T-cell (primary cell): ENCODE results near the gene ZNF765. TPM values are rescaled to one million over a fixed set of nuclear protein-coding genes. Genes with fewer than 3 reads are reported as not detected.
"Not testable (repeated sequence)": the region's sequence is repeated elsewhere in the genome, so short reads cannot be mapped to it uniquely, and the experiment has no call there.

Experiments
- ATAC-seq, 4 experiments: fragments of 200-7000 bp in 3 of 4; fragments of 150-1000 bp in 1 of 4; cut with Tn5 transposase; replicated peaks in 1 of 4; 1 replicate in 3 of 4; 2 replicates in 1 of 4; pipeline ENCODE4 v1.10.0; 2021; ENCODE audit warnings: moderate library complexity in 3 of 4, mild to moderate bottlenecking in 2 of 4, moderate number of reproducible peaks in 1 of 4
- CTCF ChIA-PET, 2 donors: fragments of 300-600 bp; sonication (Branson Sonifier 250); formaldehyde crosslinking; loops; one replicate each; lab custom pipeline; 2022; ENCODE audit warnings: antibody characterized with exemption in 2 of 2; lab: Charles Lee
- POLR2A ChIA-PET, 2 donors: fragments of 300-600 bp; sonication (Branson Sonifier 250); formaldehyde crosslinking; loops; one replicate each; lab custom pipeline; 2022; ENCODE audit warnings: antibody characterized with exemption in 2 of 2; lab: Charles Lee
- DNase-seq, 35 experiments: peaks; one replicate each; pipeline versions ENCODE4 v3.0.0 to v3.0.0-alpha.2; 2013 to 2023
- H3K27ac ChIP-seq: one replicate; pipeline ENCODE4 v1.5.1; 2013; ENCODE audit warnings: low read length
- H3K27me3 ChIP-seq, 2 experiments: replicated peaks in 1 of 2; 1 replicate in 1 of 2; 2 replicates in 1 of 2; pipeline versions ENCODE4 v1.6.1 to v1.7.0; 2013; ENCODE audit warnings: low read length in 1 of 2, mixed read lengths in 1 of 2; ENCODE audit not compliant: control insufficient read depth in 2 of 2, insufficient read depth in 2 of 2; ENCODE audit errors: extremely low read depth in 1 of 2
- H3K36me3 ChIP-seq, 2 donors: 1 replicate in 1 of 2; 2 replicates in 1 of 2; pipeline versions ENCODE4 v1.6.1 to v1.7.0; 2013; ENCODE audit warnings: low read length in 1 of 2; ENCODE audit not compliant: control insufficient read depth in 2 of 2, insufficient read depth in 1 of 2; ENCODE audit errors: extremely low read depth in 1 of 2
- H3K4me1 ChIP-seq, 2 experiments: 1 replicate in 1 of 2; 2 replicates in 1 of 2; pipeline versions ENCODE4 v1.6.1 to v1.7.0; 2013; ENCODE audit warnings: low read length in 2 of 2, mixed read lengths in 1 of 2; ENCODE audit not compliant: insufficient read depth in 2 of 2, control insufficient read depth in 1 of 2; ENCODE audit errors: extremely low read depth in 1 of 2
- H3K4me3 ChIP-seq, 2 donors: 1 replicate in 1 of 2; 2 replicates in 1 of 2; pipeline versions ENCODE4 v1.5.1 to v1.7.0; 2013; ENCODE audit warnings: mild to moderate bottlenecking in 2 of 2, low read length in 1 of 2, moderate library complexity in 1 of 2; ENCODE audit not compliant: control insufficient read depth in 1 of 2; ENCODE audit errors: extremely low read depth in 1 of 2
- H3K9me3 ChIP-seq: 2 replicates; pipeline ENCODE4 v1.7.0; 2013
- H3K27ac Mint-ChIP-seq, 2 donors: one replicate each; pipeline ENCODE4 v1.8.0; 2020 to 2021; ENCODE audit warnings: mild to moderate bottlenecking in 2 of 2, mixed read lengths in 2 of 2
- H3K27me3 Mint-ChIP-seq, 2 donors: one replicate each; pipeline ENCODE4 v1.8.0; 2021 to 2022; ENCODE audit warnings: mixed read lengths in 2 of 2
- H3K36me3 Mint-ChIP-seq: one replicate; pipeline ENCODE4 v1.8.0; 2021; ENCODE audit warnings: mixed read lengths
- H3K4me1 Mint-ChIP-seq, 3 donors: one replicate each; pipeline ENCODE4 v1.8.0; 2020 to 2022; ENCODE audit warnings: mixed read lengths in 3 of 3, mild to moderate bottlenecking in 1 of 3
- H3K4me3 Mint-ChIP-seq, 3 donors: one replicate each; pipeline ENCODE4 v1.8.0; 2020 to 2022; ENCODE audit warnings: mild to moderate bottlenecking in 3 of 3, mixed read lengths in 3 of 3, moderate library complexity in 3 of 3
- H3K9me3 Mint-ChIP-seq, 3 donors: one replicate each; pipeline ENCODE4 v1.8.0; 2020 to 2022; ENCODE audit warnings: mixed read lengths in 3 of 3
- WGBS: methylation state at CpG from one replicate; pipeline ENCODE4 v1.1.5; 2013; ENCODE audit warnings: missing lambda C conversion rate; ENCODE audit not compliant: insufficient coverage; 5-methylcytosine and 5-hydroxymethylcytosine counted together
- total RNA-seq, 35 experiments: library from RNA in 6 of 35; stranded (reverse) in 6 of 35; fragments of 120-200 nt in 1 of 35; gene quantifications; one replicate each; pipeline versions ENCODE4 v1.2.1 to v1.2.4 and lab custom pipeline; 2013 to 2026

The ZNF765 gene
- 10 to 100 TPM in 4 of 5 donors, 1 to 10 TPM in 1; 8.7 to 19.9 (median 13.9) TPM for total RNA-seq
- 21.8 TPM for total RNA-seq (2013)
- 18.0 to 69.0 (median 33.4) reads per million in 29 experiments for total RNA-seq (lab: John Stamatoyannopoulos, UW)

DNA sequence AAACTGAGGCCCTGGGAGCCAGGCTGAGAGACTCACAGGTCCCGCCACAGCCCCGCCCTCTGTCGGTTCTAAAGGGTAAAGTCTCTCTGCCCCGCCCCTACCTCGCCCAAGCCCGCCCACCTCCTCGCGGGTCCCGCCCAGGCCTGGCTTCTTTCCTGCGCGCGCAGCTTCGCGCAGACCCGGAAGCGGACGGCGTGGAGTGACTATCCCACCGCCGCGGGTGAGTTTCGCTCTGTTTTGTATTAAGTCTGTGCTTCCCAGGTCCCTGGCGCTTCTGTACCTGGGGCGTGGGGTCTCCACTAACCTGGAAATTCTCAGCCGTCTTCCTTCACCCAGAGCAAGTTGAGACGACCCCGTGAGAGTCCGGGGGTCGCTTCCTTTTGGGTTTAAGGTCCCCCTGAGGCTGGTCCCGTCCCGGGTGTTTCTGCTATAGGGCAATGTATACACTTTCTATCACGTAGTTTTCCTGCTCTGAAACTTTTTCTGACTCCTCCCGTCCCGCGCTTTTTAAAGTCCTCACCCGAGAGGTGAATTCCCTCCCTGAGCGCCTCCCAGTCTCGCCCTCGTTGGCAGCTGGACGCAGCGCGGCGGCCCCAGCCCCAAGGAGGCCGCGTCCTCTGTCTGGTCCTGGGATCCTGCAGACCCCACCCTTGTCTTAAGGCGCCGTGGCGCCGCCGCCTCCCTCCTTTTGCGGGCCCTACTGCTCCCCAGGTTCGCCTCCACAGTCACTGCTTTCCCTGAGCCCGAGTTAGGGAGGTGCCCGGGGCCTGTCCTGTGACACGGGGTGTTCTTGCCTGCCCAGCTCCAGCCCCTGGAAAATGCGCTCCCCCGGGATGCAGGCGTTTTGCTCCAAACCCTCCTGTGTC, at the start of gene ZNF765:
ZNF765 (plus strand) TSS at position 176 of the 866 bp plus-strand sequence. CDS start 2,867 bp downstream, outside the sequence.
- peaks cover 0 to 18% (median 8%) of the 10 kb centered on the region in 3 donors for H3K9me3 Mint-ChIP-seq
- H3K4me3 ChIP-seq = peak within 1 kb of the TSS; percentile 79 to 92
- WGBS = under 1% methylated on average over 46 of the region's 58 CpGs
- peak within 1 kb of the TSS; percentile 95 to 97 (median 96) for H3K4me3 Mint-ChIP-seq
- H3K27ac Mint-ChIP-seq = peak within 1 kb of the TSS; percentile 93 to 94
- peaks cover 22% of the 10 kb centered on the region for H3K36me3 Mint-ChIP-seq
- ChIA-PET CTCF (no interaction called here), POLR2A (no interaction called here)
- DNase-seq (peak; percentile 87 to 99 (median 95)), ATAC-seq (peak; percentile 98 to 99 (median 98))
- H3K9me3 ChIP-seq = no peaks in the 10 kb centered on the region
- H3K4me1 Mint-ChIP-seq = peaks cover 31 to 35% (median 33%) of the 10 kb centered on the region in 3 donors
- H3K27ac ChIP-seq = peak within 1 kb of the TSS; percentile 50
- H3K4me1 ChIP-seq = peaks cover 3 to 15% of the 10 kb centered on the region in 2 experiments
- no peaks in the 10 kb centered on the region for H3K27me3 ChIP-seq
- peaks cover 0 to 21% of the 10 kb centered on the region in 2 donors for H3K36me3 ChIP-seq
- H3K27me3 Mint-ChIP-seq = no peaks in the 10 kb centered on the region

- WGBS = no CpG with 5 or more reads among the region's 1 CpG
- Mint-ChIP-seq H3K27me3 (no peaks in the 10 kb centered on the region), H3K36me3 (peaks cover 34% of the 10 kb centered on the region), H3K9me3 (peaks cover 10 to 50% (median 45%) of the 10 kb centered on the region in 3 donors), H3K27ac (no peak overlapping the region), H3K4me1 (no peaks in the 10 kb centered on the region), H3K4me3 (no peak overlapping the region)
- Histone ChIP-seq H3K4me3 (no peak overlapping the region), H3K9me3 (peaks cover 40% of the 10 kb centered on the region), H3K27me3 (no peaks in the 10 kb centered on the region), H3K36me3 (peaks cover under 1 to 9% of the 10 kb centered on the region in 2 donors), H3K4me1 (no peaks in the 10 kb centered on the region), H3K27ac (no peak overlapping the region)
- no peak for ATAC-seq
- POLR2A ChIA-PET = no interaction called here
- CTCF ChIA-PET = no interaction called here
- no peak for DNase-seq
These were observed 39.2 kb upstream of the ZNF765 start for GRCh38 chr19:53355739-53356138.

- H3K4me3 Mint-ChIP-seq = no peak overlapping the region
- POLR2A ChIA-PET = no interaction called here
These were observed 36.9 kb upstream of the ZNF765 start for GRCh38 chr19:53357821-53358581.

GRCh38 chr19:53360056-53360455, 34.9 kb upstream of the ZNF765 start:
- H3K27ac Mint-ChIP-seq, DNase-seq, H3K27me3 Mint-ChIP-seq, H3K27ac ChIP-seq, ATAC-seq, H3K36me3 Mint-ChIP-seq, H3K4me1 ChIP-seq, H3K4me1 Mint-ChIP-seq, H3K27me3 ChIP-seq, H3K4me3 ChIP-seq, H3K36me3 ChIP-seq, H3K4me3 Mint-ChIP-seq, POLR2A ChIA-PET, CTCF ChIA-PET: not testable (repeated sequence)
- 98% methylated on average over 5 of the region's 10 CpGs for WGBS
- H3K9me3 ChIP-seq = peaks cover 11% of the 10 kb centered on the region
- H3K9me3 Mint-ChIP-seq = peaks cover 4 to 16% (median 10%) of the 10 kb centered on the region in 3 donors

More at GRCh38 chr19:53357821-53358581, 36.9 kb upstream of the ZNF765 start:
- Mint-ChIP-seq H3K27ac (no peak overlapping the region), H3K9me3 (peaks cover 8 to 27% (median 22%) of the 10 kb centered on the region in 3 donors), H3K27me3 (no peaks in the 10 kb centered on the region), H3K36me3 (peaks cover 17% of the 10 kb centered on the region), H3K4me1 (no peaks in the 10 kb centered on the region)
- CTCF ChIA-PET = no interaction called here
- Histone ChIP-seq H3K27ac (no peak overlapping the region), H3K36me3 (no peaks in the 10 kb centered on the region), H3K27me3 (no peaks in the 10 kb centered on the region), H3K9me3 (peaks cover 25% of the 10 kb centered on the region), H3K4me1 (no peaks in the 10 kb centered on the region), H3K4me3 (peak overlapping the region in 1 of 2 donors; percentile 23)
- 59% methylated on average over 26 of the region's 35 CpGs for WGBS
- DNase-seq (no peak), ATAC-seq (no peak)

- peaks cover 23 to 29% (median 28%) of the 10 kb centered on the region in 3 donors for H3K4me1 Mint-ChIP-seq
- DNase-seq = peak; percentile 92 to 99 (median 97)
- Histone ChIP-seq H3K27me3 (no peaks in the 10 kb centered on the region), H3K27ac (peak within 1 kb of the TSS; percentile 61), H3K36me3 (no peaks in the 10 kb centered on the region), H3K9me3 (no peaks in the 10 kb centered on the region), H3K4me1 (peaks cover 2 to 9% of the 10 kb centered on the region in 2 experiments), H3K4me3 (peak within 1 kb of the TSS; percentile 74 to 80)
- H3K4me3 Mint-ChIP-seq = peak within 1 kb of the TSS; percentile 94 to 95 (median 95)
- ATAC-seq = peak; percentile 99 to 100 (median 100)
- peak within 1 kb of the TSS; percentile 92 to 94 for H3K27ac Mint-ChIP-seq
- CTCF ChIA-PET = no interaction called here
- no peaks in the 10 kb centered on the region for H3K27me3 Mint-ChIP-seq
- 2% methylated on average over 26 of the region's 45 CpGs for WGBS
- H3K36me3 Mint-ChIP-seq = peaks cover 15% of the 10 kb centered on the region
- no peaks in the 10 kb centered on the region for H3K9me3 Mint-ChIP-seq
- POLR2A ChIA-PET = interaction anchor here in 1 of 2 donors (0.8 kb wide), 1 partner anchor 169 kb away, joined by 3 read pairs; no protein-coding TSS in a partner anchor
These were observed 29.6 kb upstream of the ZNF765 start, which contains the start of gene ZNF525 for GRCh38 chr19:53365134-53365898. TSS of gene ZNF525 (plus strand) at chr19:53365705. CDS start at chr19:53372282, 6,577 bp downstream.
